ENCODE results near the gene COL5A1. TPM values are rescaled to one million over a fixed set of nuclear protein-coding genes. Genes with fewer than 3 reads are reported as not detected.

The COL5A1 gene
- total RNA-seq, 4 donors from 2014 or later: 51.9 to 78.3 (median 62.4) TPM

DNA sequence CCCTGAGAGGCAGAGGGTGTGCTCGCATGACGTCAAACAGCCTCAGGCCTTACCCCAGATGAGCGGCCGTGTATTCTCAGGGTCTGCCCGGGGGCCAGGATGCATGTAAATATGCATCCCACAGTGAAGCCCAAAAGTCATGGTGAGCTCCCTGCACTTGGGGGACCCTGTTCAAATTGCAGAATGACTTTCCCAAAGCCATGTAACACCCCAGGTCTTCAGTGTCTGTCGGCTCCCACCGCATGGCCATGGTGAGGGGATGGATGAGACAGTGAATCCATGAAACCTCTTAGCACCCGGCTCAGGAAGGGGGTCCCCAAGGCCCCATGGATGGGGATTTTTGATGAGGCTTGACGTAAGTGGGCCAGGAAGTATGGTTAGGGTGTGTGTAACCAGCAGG is 9.3 kb upstream of the COL5A1 start:
- no peak overlapping the region for H3K27ac ChIP-seq
- TF ChIP-seq EP300 (IDR thresholded peaks at IDR 0.05) (no peak), POLR2A (IDR thresholded peaks at IDR 0.05) (no peak)
- TF ChIP-seq, protein P1, sequence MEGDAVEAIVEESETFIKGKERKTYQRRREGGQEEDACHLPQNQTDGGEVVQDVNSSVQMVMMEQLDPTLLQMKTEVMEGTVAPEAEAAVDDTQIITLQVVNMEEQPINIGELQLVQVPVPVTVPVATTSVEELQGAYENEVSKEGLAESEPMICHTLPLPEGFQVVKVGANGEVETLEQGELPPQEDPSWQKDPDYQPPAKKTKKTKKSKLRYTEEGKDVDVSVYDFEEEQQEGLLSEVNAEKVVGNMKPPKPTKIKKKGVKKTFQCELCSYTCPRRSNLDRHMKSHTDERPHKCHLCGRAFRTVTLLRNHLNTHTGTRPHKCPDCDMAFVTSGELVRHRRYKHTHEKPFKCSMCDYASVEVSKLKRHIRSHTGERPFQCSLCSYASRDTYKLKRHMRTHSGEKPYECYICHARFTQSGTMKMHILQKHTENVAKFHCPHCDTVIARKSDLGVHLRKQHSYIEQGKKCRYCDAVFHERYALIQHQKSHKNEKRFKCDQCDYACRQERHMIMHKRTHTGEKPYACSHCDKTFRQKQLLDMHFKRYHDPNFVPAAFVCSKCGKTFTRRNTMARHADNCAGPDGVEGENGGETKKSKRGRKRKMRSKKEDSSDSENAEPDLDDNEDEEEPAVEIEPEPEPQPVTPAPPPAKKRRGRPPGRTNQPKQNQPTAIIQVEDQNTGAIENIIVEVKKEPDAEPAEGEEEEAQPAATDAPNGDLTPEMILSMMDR (IDR thresholded peaks at IDR 0.05): no peak
- H3K4me3 ChIP-seq: no peak overlapping the region
- 91 to 93% methylated on average over 9 of the region's 9 CpGs for WGBS, 2 donors
- H3K4me1 ChIP-seq: peaks cover 0 to 12% (median 6%) of the 10 kb centered on the region in 4 donors
- DNase-seq (ENCODE audit: low spot score in 2 of 2): peak in 1 of 2 donors; percentile 8
- H3K9me3 ChIP-seq: no peaks in the 10 kb centered on the region
- no peaks in the 10 kb centered on the region for H3K27me3 ChIP-seq
- no peaks in the 10 kb centered on the region for H3K36me3 ChIP-seq

GRCh38 chr9:134633362-134634142 is 8.1 kb upstream of the COL5A1 start:
- no peaks in the 10 kb centered on the region for H3K9me3 ChIP-seq
- peak in 1 of 2 donors; percentile 8 for DNase-seq (ENCODE audit: low spot score in 2 of 2)
- TF ChIP-seq, protein P1 (IDR thresholded peaks at IDR 0.05): no peak
- no peak for TF ChIP-seq EP300 (IDR thresholded peaks at IDR 0.05)
- TF ChIP-seq POLR2A (IDR thresholded peaks at IDR 0.05): no peak
- no peaks in the 10 kb centered on the region for H3K36me3 ChIP-seq
- no peaks in the 10 kb centered on the region for H3K27me3 ChIP-seq
- peaks cover 0 to 22% (median 9%) of the 10 kb centered on the region in 4 donors for H3K4me1 ChIP-seq
- H3K27ac ChIP-seq: no peak overlapping the region
- no peak overlapping the region for H3K4me3 ChIP-seq
- WGBS, 2 donors: 90 to 93% methylated on average over 16 of the region's 16 CpGs

DNA sequence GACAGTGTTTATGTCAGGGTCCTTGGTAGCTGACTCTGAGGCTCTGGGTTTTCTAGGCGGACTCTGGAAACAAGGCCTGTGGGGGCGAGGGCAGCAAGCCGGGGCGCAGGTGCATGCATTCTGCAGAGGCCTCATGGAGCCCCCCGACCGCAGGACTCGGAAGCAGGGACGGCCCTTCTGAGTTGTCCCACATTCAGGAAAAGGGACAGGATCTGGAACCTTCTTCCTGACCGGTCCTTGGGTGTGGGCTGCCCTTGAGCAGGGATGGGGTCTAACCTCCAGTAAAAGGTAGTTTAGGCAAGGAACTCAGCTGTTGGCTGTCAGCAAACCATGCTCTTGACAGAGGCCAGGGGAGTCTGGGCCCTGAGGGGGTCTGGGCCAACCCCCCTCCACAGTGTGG is 7.4 kb upstream of the COL5A1 start:
- Histone ChIP-seq H3K9me3 (no peaks in the 10 kb centered on the region), H3K4me1 (peaks cover 0 to 24% (median 9%) of the 10 kb centered on the region in 4 donors), H3K36me3 (no peaks in the 10 kb centered on the region), H3K27me3 (no peaks in the 10 kb centered on the region), H3K27ac (no peak overlapping the region), H3K4me3 (no peak overlapping the region)
- TF ChIP-seq, protein P1 (IDR thresholded peaks at IDR 0.05): no peak
- TF ChIP-seq EP300 (IDR thresholded peaks at IDR 0.05) (no peak), POLR2A (IDR thresholded peaks at IDR 0.05) (no peak)
- 91 to 100% methylated on average over 1 to 9 of the region's 9 CpGs for WGBS, 2 donors
- DNase-seq (ENCODE audit: low spot score in 2 of 2): peak in 1 of 2 donors; percentile 3

DNA sequence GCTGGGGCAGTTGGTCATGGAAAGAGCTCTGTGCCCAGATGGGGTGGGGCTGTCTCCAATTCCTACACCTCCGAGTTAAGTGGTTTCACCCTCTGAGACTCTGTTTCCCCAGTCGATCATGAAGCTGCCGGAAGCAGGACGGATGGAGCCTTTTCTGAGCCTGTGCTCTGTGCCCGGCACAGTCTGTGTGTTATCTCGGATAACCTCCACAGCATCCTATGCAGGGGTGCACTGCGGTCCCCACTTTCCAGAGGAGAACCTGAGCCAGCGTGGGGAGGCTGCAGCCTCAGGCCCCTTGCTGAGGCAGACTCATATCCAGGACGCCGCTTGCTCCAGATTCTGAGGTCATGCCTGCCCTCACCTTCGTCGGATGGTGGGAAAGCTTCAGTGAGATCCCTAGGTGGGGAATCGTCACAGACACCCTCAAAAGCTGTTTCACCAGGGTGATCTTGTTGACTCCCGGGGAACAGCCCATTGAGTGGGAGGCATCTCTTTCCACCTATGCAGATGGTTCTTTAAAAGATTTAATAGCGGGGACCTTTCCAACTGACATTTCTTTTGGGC is 6.9 kb upstream of the COL5A1 start:
- 95 to 96% methylated on average over 13 to 15 of the region's 15 CpGs for WGBS, 2 donors
- peak in 1 of 2 donors; percentile 4 for DNase-seq (ENCODE audit: low spot score in 2 of 2)
- no peak for TF ChIP-seq POLR2A (IDR thresholded peaks at IDR 0.05)
- TF ChIP-seq, protein P1 (IDR thresholded peaks at IDR 0.05): no peak
- TF ChIP-seq EP300 (IDR thresholded peaks at IDR 0.05): no peak

More for the DNA sequence above, 6.9 kb upstream of the COL5A1 start:
- H3K9me3 ChIP-seq: no peaks in the 10 kb centered on the region
- no peak overlapping the region for H3K4me3 ChIP-seq
- no peak overlapping the region for H3K27ac ChIP-seq
- H3K27me3 ChIP-seq: no peaks in the 10 kb centered on the region
- H3K4me1 ChIP-seq: peaks cover 0 to 24% (median 9%) of the 10 kb centered on the region in 4 donors
- no peaks in the 10 kb centered on the region for H3K36me3 ChIP-seq

All from tibial nerve (tissue), 4 donors.